ENCODE results near the gene OR5H6. TPM values are rescaled to one million over a fixed set of nuclear protein-coding genes. Genes with fewer than 3 reads are reported as not detected.

OR5H6 gene
- total RNA-seq, result not detected in 2 replicates

DNA sequence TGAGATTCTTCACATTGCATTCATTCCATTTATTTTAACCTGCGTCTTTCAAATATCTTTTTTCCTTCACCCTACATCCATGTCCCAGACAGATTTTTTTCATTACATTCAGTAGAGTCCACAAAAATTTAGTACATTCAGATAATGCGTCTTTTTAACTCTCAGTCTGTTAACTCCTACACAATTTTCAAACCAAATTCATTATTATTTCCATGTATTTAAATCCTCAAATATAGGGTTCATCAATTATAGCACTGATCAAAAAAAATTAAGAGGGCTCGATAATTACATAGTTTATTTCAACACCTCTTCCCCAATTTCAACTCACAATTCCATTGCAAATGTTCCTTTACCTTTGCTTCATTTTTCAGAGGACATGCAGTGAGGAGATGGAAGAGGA, at the start of gene OR5H6:
Gene OR5H6, plus strand, starts transcription at position 301 of the 400 bp plus-strand sequence. Its CDS starts 89 bp downstream, at position 390.
- H3K4me3 ChIP-seq (ENCODE audit: low read depth, low read length), result no peak within 1 kb of the TSS
- TF ChIP-seq, protein P1, sequence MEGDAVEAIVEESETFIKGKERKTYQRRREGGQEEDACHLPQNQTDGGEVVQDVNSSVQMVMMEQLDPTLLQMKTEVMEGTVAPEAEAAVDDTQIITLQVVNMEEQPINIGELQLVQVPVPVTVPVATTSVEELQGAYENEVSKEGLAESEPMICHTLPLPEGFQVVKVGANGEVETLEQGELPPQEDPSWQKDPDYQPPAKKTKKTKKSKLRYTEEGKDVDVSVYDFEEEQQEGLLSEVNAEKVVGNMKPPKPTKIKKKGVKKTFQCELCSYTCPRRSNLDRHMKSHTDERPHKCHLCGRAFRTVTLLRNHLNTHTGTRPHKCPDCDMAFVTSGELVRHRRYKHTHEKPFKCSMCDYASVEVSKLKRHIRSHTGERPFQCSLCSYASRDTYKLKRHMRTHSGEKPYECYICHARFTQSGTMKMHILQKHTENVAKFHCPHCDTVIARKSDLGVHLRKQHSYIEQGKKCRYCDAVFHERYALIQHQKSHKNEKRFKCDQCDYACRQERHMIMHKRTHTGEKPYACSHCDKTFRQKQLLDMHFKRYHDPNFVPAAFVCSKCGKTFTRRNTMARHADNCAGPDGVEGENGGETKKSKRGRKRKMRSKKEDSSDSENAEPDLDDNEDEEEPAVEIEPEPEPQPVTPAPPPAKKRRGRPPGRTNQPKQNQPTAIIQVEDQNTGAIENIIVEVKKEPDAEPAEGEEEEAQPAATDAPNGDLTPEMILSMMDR (IDR thresholded peaks at IDR 0.05; ENCODE audit: insufficient read depth, low read depth, low read length), result no peak
- DNase-seq (ENCODE audit: low read depth), result no peak

DNA sequence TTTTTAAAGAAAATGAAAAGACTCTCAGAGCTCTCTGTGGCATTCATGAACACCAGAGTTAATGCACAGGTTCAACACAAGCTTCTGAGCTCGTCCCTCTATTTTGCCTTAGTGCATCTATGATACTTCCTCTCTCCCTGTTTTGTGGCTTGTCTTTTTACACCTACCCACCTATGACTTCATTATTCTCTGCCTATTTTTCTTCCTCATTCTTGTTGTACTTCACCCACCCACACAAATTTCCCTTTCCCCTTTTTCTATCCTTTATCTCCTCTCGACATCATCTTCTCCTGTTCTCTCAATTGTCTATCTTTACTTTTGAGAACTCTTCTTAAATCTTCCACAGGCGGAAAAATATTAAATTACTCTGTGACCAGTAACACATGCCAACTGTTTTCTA, 49.0 kb upstream of the OR5H6 start:
- TF ChIP-seq, protein P1 (IDR thresholded peaks at IDR 0.05; ENCODE audit: insufficient read depth, low read depth, low read length), result no peak
- no peak for DNase-seq (ENCODE audit: low read depth)
- no peak overlapping the region for H3K4me3 ChIP-seq (ENCODE audit: low read depth, low read length)

DNA sequence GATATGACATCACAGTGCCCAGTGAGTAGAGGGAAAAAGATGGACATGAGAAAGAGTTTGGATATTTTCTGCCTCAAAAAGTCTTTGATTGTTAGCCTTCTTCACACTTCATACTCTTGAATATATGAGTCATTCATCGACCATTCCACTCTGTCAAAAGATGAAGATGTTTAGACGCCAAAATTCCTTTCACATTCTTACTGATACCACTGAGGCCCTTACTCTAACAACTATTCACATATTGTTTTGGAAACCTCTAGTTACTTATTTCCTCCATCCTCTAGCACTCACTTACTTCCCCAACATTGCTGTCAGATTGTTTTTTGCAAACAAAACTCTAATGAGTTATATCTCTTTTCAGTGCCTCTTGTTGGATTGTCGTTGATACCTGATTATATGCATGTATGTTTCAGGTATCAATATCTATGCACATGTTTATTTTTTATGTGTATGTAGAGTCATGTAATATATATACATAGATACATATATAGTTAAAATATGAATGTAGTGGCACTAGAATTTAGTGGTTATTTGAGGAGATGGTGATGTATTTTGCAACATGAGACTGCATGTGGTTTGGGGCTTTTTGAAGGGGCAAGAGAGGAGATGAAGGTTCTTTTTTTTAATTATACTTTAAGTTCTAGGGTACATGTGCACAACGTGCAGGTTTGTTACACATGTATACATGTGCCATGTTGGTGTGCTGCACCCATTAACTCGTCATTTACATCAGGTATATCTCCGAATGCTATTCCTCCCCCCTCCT, 40.0 kb upstream of the OR5H6 start:
- H3K4me3 ChIP-seq (ENCODE audit: low read depth, low read length), result no peak overlapping the region
- DNase-seq (ENCODE audit: low read depth), result no peak
- TF ChIP-seq, protein P1 (IDR thresholded peaks at IDR 0.05; ENCODE audit: insufficient read depth, low read depth, low read length), result no peak

DNA sequence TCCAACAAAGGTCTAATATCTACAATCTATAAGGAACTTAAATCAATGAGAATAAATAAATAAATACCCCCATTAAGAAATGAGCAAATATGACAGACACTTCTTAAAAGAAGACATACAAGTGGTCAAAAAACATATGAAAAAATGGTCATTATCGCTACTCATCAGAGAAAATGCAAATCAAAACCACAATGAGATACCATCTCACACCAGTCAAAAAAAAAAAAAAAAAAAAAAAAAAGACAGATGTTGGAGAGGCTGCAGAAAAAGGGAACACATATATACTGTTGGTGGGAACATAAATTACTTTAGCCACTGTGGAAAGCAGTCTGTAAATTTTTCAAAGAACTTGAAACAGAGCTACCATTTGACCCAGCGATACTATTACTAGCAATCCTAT, 31.6 kb upstream of the OR5H6 start:
- DNase-seq (ENCODE audit: low read depth), result no peak
- H3K4me3 ChIP-seq (ENCODE audit: low read depth, low read length), result no peak overlapping the region
- TF ChIP-seq, protein P1 (IDR thresholded peaks at IDR 0.05; ENCODE audit: insufficient read depth, low read depth, low read length), result no peak

DNA sequence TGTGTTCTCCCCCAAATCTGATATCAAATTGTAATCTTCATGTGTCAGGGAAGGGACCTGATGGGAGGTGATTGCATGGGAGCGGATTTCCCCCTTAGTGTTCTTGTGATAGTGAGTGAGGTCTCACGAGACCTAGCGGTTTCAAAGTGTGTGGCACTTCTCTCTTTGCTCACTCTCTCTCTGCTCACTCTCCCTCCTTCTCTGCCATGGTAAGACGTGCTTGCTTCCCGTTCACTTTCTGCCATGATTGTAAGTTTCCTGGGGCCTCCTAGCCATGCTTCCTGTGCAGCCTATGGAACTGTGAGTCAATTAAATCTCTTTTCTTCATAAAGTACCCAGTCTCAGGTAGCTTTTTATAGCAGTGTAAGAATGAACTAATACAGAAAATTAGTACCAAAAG, 30.6 kb upstream of the OR5H6 start:
- TF ChIP-seq, protein P1 (IDR thresholded peaks at IDR 0.05; ENCODE audit: insufficient read depth, low read depth, low read length), result no peak
- DNase-seq (ENCODE audit: low read depth), result no peak
- no peak overlapping the region for H3K4me3 ChIP-seq (ENCODE audit: low read depth, low read length)

DNA sequence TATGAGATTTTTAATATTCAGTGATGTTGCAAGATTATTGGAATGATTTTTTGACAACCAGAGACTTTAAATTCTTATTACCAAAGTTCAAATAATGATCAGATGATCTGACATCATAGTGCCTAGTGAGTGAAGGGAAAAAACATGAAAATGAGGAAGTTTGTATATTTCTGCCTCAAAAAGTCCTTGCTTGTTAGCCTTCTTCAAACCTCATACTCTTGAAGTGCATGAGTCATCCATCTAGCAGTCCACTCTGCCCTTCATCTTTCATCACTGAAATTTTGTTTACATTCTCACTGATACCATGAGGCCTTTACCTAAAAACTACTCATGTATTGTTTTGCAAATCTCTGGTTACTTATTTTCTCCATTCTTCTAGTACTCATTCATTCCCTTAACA, 23.9 kb upstream of the OR5H6 start:
- no peak for DNase-seq (ENCODE audit: low read depth)
- H3K4me3 ChIP-seq (ENCODE audit: low read depth, low read length), result no peak overlapping the region
- TF ChIP-seq, protein P1 (IDR thresholded peaks at IDR 0.05; ENCODE audit: insufficient read depth, low read depth, low read length), result no peak

DNA sequence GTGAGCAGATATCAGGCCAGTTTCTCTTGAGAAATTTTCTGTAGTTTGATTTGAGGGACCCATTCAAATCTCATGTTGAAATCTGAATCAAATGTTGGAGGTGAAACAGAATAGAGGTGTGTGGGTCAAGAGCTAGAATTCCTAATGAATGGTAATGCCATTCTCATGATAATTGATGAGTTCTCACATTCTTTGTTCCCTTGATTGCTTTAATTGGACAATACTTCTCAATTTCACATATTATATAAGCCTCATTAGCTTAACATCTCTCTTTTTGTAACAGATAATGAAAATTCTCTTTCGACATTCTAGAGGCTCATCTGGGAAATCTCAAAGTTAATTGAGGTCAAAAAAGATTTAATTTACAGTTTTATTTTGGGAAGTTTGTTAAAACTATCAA, 21.9 kb upstream of the OR5H6 start:
- TF ChIP-seq, protein P1 (IDR thresholded peaks at IDR 0.05; ENCODE audit: insufficient read depth, low read depth, low read length), result no peak
- no peak for DNase-seq (ENCODE audit: low read depth)
- no peak overlapping the region for H3K4me3 ChIP-seq (ENCODE audit: low read depth, low read length)

Measured in fibroblast of villous mesenchyme (primary cell).